GM19193 (cell line): Measurements from ENCODE around the gene CBR1.

Experiments used
- POLR2A ChIP-seq: IDR thresholded peaks from 4 replicates; pipeline ENCODE4 v1.6.1; 2011; ENCODE audit not compliant: insufficient read depth, insufficient read length; ENCODE audit errors: extremely low read depth

Gene CBR1

DNA sequence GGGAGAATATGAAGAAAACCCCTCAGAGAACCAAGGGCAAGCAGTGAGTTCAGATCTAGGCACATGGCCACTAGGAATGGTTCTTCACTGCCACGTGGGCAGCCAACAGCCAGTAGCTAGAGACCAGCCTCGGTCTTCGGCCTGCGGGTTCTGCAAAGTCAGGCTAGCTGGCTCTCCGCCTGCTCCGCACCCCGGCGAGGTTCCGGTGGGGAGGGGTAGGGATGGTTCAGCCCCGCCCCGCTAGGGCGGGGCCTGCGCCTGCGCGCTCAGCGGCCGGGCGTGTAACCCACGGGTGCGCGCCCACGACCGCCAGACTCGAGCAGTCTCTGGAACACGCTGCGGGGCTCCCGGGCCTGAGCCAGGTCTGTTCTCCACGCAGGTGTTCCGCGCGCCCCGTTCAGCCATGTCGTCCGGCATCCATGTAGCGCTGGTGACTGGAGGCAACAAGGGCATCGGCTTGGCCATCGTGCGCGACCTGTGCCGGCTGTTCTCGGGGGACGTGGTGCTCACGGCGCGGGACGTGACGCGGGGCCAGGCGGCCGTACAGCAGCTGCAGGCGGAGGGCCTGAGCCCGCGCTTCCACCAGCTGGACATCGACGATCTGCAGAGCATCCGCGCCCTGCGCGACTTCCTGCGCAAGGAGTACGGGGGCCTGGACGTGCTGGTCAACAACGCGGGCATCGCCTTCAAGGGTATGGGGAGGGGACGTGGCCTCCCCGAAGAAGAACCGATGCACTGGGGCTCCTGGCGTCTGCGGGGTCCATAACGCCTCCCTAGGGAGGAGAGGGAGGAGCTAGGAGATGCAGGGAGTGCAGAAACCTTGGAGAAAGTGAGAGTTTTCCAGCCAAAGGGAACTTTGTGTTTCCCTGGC lies at the start of gene CBR1:
TSS of gene CBR1 (plus strand) at position 312 of the 871 bp plus-strand sequence. CDS start at position 404, 92 bp downstream.
- peak; percentile 65 for TF ChIP-seq POLR2A

DNA sequence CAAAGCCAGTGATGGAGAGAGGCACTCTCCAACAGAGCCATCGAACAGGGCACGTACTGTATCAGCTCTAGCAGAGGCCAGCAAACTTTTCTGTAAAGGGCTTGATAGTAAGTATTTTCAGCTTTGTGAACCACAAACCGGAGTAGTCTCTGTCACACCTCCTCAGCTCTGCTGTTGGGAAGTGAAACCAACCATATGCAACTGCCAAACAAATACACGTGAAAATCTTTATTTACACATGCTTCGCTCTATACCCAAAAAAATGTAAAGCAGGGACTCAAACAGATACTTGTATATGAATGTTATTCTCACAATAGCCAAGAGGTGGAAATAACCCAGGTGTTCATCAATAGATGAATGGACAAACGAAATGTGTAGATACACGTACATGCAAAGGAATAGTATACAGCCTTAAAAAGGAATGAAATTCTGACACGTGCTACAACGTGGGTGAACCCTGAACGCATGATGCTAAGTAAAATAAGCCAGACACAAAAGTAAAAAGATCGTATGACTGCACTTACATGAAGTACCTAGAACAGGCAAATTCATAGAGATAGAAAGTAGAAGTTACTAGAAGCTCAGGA lies 48.5 kb upstream of the CBR1 start:
- TF ChIP-seq POLR2A: no peak

DNA sequence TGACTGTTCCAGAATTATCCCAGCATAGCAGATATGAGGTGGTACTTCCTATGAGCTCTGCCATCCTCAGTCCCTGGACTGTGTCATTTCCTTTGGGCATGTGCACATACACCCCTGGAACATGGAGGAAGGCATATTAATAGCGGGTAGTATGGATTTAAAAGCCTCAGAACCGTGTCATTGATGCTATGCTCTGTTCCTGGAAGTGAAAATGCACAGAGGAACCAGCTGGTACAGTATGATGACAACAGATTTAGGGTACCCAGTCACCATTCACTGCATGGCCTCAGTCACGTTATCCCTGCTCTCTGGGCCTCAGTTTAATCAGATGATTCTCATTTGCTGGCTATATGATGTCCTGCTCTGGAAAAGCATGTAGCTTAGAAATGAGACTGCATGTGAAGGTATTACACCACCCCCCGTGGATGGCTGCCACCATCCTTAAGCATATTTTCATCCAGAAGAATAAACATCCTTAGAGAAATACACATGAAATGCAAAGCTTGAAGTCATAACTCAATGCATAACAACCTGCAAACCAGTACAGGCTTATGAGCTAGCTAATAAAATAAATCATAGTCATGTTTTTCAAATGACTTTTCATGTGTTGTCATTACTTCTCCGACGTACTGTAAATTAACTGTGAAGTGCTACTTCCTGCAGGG lies 47.3 kb upstream of the CBR1 start:
- TF ChIP-seq POLR2A: no peak

- TF ChIP-seq POLR2A: no peak
These were observed 46.7 kb upstream of the CBR1 start for GRCh38 chr21:36023092-36023480.

GRCh38 chr21:36024782-36025181 lies 45.0 kb upstream of the CBR1 start:
- no peak for TF ChIP-seq POLR2A

- TF ChIP-seq POLR2A: no peak
These were observed 42.5 kb upstream of the CBR1 start for GRCh38 chr21:36027347-36027746.

- no peak for TF ChIP-seq POLR2A
These were observed 41.4 kb upstream of the CBR1 start for GRCh38 chr21:36028127-36029069.

DNA sequence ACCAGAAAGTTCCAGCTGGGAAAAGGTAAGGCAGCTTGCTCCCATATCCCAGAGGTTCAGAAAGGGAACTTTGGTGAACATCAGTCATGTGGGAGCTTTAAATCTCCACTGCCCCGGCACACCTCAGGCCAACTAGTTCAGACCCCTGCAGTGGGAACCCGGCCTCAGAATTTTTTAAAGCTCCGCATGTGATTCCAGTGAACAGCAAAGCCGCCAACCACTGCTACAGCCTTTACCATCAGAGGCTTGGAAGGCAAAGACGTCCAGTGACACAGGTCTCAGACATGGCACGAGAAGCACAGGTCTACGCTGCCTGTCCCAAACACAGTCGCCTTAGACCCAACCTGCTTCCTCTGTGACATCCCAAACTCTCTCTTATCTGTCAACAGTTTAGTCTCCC lies 40.5 kb upstream of the CBR1 start:
- TF ChIP-seq POLR2A: no peak

DNA sequence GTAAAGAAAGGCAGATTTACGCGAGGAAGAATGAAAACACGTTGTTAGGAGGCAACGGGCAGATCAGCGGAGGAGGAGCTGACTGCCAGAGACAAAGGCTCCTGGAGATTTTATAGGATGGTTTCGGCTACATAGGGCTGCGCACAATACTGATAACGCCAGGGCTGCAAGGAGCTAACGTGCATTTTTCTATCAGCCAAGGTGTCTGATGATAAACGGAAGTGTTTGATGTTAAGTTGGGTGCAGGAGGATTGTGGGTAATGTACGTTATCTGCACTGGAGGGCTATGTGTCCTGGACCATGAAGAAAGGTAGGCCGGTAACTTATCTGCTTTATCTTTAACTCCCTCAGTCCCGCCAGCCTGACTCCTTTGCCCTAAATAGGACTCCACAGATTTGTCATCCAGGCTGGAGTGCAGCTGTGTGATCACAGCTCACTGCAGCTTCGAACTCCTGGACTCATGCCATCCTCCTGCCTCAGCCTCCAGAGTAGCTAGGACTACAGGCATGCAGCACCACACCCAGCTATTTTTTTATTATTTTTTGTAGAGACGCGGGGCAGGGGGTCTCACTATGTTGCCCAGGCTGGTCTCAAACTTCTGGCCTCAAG lies 39.1 kb upstream of the CBR1 start:
- TF ChIP-seq POLR2A: no peak

DNA sequence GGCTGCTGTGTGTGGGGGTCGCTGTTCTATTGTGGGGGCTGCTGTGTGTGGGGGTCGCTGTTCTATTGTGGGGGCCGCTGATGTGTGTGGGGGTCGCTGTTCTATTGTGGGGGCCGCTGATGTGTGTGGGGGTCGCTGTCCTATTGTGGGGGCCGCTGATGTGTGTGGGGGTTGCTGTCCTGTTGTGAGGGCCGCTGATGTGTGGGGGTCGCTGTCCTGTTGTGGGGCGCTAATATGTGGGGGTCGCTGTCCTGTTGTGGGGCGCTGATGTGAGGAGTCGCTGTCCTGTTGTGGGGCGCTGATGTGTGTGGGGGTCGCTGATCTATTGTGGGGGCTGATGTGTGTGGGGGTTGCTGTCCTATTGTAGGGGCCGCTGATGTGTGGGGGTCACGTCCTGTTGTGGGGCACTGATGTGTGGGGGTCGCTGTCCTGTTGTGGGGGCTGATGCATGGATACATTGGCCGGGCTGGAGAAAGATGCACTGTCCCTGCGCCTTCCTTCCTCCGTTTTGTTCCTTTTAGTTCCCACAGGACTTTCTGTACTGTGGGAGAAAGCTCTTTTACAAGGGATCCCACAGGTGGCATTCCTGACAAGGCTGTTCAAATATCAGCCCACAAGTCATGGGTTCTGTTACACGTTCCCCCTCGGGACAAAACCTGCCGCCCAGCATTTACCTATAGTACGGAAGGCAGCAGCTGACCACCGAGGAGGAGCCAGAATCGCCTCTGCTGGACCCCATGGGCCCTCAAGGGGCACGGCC lies 37.0 kb upstream of the CBR1 start:
- no peak for TF ChIP-seq POLR2A

DNA sequence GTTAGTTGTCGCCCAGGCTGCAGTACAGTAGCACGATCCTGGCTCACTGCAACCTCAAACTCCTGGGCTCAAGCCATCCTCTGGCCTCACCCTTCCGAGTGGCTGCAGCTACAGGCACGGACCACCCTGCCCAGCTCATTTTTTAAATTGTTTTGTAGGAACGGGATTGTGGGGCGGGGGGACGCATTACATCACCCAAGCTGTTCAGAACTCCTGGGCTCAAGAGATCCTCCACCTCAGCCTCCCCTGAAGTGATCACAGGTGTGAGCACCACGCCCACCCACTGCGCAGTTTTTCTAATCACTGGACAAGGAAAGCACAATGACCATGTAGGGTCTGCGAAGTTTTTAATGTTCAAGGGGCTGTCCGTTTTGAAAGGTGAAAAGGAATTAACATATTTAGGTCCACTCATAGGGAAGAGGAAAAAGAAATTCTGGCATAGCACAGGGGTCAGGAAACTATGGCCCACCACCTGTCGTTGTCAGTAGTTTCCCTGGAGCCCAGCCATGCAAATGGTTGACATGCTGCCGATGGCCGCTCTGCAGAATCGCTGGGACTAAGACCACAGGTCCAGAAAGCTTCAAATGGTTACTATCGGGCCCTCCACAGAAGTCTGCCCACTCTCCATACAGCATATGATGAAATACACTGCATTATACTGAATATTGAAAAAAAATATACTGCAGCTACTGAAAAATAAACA lies 35.5 kb upstream of the CBR1 start:
- no peak for TF ChIP-seq POLR2A

GRCh38 chr21:36035381-36035791 lies 34.4 kb upstream of the CBR1 start:
- no peak for TF ChIP-seq POLR2A
